GM21786 (cell line): ENCODE results near the gene NPY4R.
"Not testable (repeated sequence)": the region's sequence is repeated elsewhere in the genome, so short reads cannot be mapped to it uniquely, and the experiment has no call there.

Source experiments
- ATAC-seq: cut with Tn5 transposase; IDR thresholded peaks from one replicate; pipeline ENCODE4 v1.9.1; 2021; ENCODE audit not compliant: unreplicated experiment

Gene NPY4R, protein sequence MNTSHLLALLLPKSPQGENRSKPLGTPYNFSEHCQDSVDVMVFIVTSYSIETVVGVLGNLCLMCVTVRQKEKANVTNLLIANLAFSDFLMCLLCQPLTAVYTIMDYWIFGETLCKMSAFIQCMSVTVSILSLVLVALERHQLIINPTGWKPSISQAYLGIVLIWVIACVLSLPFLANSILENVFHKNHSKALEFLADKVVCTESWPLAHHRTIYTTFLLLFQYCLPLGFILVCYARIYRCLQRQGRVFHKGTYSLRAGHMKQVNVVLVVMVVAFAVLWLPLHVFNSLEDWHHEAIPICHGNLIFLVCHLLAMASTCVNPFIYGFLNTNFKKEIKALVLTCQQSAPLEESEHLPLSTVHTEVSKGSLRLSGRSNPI

DNA sequence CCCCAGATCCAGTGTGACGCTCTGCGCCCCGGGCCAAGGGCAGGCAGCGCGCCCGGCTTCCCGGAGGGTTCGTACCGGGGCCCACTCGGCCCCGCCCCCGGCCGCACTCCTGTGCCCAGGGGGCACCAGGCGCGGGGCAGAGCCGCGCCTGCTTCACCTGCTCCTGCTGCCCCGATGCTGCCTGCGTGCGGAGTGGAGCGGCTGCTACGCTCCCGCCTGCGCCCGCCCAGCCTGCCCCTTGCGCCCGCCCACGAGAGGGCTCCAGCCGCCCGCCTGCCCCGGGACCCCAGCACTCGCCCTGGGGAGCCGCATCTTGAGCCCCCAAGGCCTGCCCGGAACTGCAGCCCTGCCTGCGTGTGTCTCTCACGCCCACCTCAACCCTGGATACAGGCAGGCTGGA lies at the start of gene NPY4R:
Gene NPY4R (minus strand): TSS at position 194 of the 400 bp plus-strand sequence. CDS start 3,323 bp downstream, outside the sequence.
- ATAC-seq: not testable (repeated sequence)

DNA sequence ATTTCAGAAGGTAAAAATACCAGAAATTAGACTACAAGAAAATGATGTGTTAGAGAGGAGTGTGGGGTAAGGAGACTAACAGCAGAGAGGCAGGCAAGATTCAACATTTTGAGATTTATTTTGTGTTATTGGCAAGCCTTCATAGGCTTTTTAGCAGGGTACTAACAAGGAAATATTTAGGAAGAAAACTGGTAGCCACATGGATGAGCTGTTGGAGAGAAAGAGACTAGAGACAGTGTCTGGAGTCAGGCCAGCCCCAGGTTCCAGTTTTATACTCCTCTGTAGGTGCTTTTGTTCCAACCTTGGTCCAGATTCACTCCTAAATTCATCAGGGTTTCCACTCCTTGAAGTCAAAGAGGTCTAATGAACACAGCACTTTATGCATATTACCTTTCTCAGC lies 49.6 kb upstream of the NPY4R start:
- no peak for ATAC-seq

DNA sequence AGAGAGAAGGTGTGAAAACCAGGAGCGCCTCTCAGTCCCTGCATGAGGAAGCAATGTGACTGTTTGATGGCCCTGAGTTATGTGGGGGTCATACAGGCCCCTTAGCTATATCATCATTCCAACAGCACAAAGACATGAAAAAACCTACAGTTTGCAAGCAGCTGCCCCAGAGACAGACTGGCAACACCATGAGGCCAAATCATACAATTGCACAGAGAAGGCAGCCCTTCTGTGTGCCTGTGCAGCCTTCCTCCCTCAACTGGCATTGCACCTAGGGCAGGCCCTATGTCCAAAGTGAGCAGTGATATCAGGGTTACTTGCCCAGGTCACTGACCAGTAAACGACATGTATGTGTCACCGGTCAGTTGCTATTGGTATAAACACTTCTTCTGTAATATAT lies 49.1 kb upstream of the NPY4R start:
- no peak for ATAC-seq

DNA sequence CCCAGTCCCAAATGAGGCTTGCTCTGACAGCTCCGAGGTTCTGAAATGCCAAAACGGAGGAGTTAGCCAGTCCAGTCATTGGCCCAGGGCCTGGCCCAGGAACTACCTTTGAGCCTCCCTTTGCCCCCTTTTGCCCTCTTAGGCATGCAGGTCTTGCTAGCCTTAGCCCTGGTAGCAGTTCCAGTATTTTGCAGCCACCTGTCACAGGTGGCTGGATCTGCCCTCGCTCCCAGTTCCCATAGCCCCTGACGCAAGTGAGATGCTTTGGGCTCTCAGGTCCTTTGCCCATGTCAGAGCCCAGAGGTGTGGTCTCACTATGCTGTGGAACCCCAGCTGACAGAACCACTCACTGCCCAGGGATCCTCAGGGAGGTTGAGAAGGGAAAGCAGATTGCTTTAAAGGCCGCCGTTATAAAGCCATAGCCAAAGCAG lies 48.7 kb upstream of the NPY4R start:
- no peak for ATAC-seq

DNA sequence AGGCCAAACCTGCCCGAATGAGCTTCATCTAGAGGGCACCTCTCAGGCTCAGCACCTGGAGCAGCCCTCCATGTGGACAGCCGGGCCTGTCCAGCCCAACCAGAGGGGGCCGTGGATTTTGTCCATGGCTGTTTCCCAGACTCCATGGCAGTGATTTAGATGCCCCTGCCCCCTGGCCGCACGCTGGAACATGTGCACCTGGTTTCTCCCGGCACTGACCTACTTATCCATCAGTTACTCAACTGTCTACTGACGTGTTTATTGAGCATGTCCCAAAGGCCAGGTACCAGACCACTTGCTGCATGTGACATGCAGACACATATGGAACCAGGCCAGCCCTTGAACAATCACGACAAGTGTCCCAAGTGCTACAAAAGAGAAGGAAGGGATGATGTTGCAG lies 47.6 kb upstream of the NPY4R start:
- not testable (repeated sequence) for ATAC-seq

DNA sequence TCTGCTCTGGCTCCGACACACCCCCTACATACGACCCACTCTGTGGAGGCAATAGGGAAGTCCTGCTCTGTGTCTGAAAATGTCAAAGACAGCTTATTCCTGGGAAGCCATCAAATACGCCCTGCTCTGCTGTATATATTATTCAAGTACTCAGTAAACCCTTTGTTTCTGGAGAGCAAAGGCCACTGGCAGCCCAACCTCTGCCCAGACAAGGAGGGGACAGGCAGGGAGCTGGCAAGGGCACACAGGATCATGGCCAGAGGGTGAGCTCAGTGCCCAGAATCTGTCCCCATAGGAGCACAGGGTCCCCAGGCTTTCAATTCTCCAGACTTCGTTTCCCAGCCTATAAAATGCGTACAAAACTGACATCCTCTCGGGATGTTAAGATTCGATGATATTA lies 47.0 kb upstream of the NPY4R start:
- ATAC-seq: not testable (repeated sequence)

DNA sequence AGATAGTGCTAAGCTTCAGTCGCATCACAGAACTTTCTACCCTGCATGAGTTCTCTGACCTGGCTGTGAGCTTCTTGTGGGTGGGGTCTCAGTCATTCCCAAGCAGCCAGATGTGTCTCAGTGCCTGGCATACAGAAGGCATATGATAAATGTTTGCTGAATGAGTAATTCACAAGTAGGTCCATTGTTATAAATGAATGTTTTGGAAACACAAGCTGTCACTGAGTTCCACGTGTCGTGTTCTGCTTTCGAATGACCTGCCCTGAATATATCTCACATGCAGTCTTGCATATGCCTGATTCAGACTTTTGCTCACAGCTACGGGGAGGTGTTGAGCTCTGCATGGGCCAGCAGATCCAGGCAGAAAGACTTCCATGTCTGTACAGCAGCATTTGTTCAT lies 46.2 kb upstream of the NPY4R start:
- not testable (repeated sequence) for ATAC-seq

DNA sequence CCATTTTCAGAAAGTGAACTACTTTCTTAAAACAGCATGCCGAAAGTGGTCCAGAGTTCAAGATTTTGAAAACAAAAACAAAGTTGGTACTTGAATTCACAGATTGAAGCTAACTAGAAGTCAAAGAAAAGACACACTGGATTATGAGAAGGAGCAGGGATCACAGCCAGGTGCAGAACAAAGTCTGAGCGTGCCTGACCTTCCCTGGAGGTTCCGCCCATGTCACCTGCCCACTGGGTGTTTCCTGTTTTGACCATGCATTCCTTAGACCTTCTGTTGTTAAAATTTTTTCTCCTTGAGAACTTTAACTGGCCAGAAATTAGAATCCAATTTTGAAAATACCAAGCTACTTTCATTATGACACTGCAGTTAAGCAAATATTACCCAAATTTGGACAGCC lies 34.2 kb upstream of the NPY4R start:
- not testable (repeated sequence) for ATAC-seq

DNA sequence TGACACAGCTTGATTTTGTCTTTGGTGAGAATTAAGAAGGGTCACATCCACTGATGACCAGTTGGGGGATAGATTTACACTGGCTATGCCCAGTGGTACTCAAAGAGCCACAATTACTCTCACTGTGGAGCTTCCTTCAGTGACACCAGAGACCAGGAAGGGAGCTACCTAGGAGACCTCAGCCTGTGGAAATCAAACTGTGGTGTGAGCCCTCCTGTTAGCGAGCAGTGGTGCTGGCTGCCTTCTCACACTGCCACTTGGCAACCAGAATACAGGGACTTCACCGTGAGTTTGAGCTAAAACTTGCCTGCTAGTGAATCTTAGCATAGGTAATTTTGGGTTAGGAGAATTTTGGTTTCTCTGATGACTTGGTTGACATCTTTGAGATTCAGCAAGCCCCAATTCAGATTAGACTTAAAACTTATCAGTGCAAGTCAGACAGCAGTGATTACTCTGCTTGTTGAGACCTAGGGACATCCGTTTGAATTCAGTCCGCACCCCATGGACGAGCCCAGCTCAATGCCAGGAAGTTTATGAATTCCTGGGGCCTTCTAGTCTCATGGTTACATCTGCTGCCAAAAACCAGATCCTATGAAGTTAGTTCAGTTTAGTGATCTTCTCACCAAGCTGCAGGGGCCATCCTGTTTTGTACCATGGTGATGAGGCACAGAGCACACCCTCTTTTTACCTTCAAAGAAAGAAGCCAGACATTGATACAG lies 33.4 kb upstream of the NPY4R start:
- ATAC-seq: not testable (repeated sequence)

DNA sequence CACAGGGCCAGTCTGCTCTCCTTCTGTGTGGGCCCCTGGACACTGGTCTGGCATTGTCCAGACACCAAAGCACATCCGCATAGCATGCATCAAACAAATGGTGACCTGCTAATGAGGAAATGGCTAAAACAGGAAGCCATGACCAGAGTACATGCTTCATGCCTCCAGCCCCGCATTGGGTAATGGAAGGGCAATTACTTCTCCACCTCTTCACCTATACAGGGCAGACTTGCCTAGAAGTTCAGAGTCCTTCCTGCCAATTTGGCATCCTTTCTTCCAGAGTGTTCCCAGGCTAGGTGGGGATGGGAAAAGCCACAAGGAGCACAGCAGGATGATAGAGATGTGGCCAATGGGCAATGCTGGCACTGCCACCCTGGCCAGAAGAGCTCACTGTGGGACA lies 32.1 kb upstream of the NPY4R start:
- not testable (repeated sequence) for ATAC-seq

DNA sequence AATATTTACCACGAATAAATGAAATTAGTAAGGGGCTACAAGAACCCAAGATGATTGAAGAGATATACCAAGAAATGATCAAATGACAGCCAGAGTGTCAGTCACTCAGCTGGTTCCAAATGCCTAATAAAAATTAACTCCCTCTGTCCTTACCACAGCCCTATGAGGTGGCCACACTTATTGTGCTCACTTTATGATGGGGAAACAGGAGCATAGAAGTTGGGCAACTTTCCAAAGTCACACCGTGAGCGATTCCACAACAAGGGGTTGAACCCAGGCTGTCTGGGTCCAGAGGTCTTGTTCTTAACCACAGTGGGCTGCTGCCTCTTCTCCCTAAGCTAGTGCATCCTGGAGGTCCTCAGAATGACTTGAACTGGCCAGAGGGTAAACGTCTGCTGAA lies 31.6 kb upstream of the NPY4R start:
- ATAC-seq: not testable (repeated sequence)

DNA sequence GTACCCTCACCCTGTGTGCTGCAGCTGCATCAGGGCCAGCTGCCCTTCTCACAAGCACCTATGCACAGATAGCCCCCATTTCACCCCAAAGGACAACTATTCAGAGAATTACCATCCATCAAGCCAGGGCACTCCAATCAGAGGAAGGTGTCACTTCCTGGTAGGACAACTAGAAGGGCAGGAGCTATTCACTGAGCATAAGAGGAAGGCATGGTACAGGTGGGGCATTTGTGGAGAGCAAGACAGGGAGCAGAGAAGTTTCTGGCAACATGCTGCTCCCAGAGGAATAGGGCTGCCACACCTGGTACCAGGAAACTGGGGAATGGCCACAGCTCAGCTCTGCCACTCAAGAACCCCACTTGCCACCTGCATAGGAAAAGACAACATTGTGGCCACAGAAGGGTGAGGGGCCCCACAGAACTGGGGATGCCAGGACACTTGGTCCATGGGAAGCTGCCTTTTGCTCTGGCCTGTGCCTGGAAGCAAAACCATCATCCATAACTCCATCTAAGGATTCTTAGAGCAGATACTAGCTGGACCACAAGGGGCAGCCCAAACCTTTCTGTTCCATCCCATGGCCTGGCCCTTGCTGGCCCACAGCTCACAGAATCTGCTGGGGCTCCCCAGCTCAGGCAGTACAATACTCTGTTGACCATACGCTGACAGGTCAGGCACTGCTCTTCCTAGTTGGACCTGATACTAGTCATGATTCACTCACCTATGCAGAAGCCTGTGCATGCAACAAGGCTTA lies 25.8 kb upstream of the NPY4R start:
- ATAC-seq: not testable (repeated sequence)

DNA sequence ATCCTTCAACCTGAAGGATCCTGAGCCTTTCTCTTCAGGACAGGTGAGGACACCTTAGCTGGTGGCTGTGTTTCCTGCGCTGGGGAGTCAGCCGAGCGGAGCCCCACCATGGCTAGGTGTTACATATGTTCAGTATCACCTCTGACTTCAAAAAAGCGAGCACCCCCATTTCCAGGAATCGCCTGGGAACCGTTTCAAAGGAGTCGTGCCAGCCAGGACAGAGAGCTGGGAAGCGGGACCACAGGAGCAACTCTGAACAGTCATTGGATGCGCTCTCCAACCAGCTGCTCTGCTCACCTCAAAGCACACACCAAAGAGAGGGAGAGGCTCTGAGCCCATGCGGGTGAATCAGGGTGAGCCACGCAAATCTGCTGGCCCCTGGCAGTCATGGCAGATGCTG lies 24.5 kb upstream of the NPY4R start:
- not testable (repeated sequence) for ATAC-seq

DNA sequence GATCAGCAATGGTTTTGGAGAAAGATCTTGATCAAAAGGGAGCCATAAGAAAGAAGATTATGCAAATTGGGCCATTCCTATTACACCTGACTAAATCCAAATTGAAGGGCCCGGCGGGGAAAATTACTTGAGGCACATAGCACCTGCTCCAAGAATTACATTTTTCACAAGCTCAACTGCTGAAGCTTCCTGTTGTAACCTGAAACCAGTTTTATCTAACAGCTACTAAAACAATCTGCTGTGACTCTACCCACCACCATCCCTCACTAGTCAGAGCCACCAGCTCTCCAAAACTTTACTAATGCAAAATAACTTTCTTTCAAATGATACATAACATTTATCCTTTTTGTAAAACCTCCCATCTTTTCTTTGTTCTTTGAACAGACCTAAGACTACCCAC lies 20.7 kb upstream of the NPY4R start:
- not testable (repeated sequence) for ATAC-seq

DNA sequence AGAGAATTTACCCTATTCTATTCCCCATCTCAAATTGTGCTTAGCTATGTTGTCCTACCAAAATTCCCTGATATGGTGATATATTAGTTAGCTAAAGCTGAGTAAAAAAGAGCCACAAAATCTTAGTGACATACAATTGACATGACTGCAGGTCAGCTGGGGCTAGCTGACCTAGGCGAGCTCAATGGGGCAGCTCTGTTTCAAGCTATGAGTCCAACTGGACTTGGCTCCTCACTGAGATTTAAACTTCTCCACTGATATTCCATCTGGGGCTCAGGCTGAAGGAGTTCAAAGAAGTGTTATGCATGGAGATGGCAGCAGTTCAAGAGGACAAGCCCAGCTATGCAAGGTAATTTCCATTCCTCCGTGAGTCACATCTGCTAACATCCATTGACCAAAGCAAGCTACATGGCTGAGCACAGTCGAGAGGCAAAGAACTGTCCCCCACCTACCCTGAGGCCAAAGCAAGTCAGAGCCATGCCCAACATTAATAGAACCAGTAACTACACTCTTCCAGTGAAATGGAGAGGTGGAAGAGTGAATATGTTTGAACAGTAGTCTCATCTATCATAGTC lies 9.1 kb upstream of the NPY4R start:
- not testable (repeated sequence) for ATAC-seq

DNA sequence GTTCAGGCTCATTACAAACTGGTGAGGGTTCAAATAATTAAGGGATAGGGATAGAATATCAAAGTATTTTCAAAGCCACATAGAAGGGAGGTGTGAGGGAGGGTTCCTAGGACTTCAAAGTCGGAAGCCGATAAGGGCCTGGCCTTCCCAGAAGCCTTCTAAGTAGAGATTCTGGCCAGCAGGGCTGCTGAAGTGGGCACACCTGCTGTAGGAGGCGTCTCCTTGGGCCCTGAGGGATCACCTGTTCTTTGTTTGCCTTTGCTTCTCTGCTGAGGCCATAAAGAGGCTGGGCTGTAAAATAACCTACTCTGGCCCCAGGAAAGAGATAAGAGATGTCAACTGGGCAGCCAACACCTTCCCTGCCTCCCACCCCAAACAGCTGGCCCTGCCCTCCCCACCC lies 8.0 kb upstream of the NPY4R start:
- ATAC-seq: not testable (repeated sequence)

DNA sequence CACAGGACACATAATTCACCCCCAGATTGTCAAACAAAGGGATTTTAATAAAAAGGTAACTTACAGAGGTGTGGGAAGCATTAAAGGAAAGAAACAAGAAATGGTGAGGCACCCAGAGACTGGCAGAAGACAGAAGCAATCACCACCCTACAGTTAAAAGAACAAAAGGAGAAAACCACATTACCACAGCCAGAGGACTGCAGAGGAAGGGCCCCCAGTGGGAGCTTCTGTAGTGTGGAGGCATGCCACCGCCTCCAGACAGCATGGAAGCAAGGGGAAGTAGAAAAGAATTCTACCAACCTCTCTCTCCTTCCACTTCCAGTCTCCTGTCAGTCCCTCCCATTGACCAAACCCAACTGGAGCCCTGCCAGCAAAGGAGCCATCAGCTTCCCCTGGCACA lies 4.4 kb upstream of the NPY4R start:
- ATAC-seq: not testable (repeated sequence)

DNA sequence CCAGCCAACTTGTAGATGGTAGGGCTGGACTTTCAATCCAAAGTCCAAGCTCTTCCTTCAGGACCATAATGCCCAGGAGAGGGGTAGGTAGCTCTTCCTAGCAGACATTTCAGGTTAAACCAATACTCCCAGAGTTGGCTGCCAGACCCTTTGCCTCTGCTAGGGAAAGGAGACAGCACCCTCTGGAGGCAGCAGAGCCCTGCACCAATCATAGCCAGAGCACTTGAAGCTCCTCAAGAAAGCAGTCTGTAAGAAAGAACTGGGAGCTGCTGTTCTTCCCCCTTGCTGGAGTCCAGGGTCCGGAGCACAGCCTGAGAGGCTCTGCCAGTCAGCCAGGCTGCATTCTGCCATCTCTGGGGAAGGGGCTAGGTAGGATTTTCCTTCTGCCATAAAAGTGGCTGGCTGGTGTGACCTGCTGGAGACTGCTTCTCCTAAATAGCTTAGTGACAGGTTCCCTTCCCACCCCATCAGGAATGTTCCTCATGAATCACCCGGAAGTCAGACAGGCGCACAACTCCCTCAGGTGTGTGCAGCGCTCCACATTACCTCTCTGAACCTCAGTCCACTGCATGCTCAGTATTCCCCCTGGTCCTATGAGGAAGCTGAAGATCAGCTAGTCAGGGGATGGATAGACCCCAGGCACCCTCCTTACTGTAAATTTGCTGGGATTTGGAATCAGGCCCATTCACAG lies 2.5 kb upstream of the NPY4R start:
- ATAC-seq: not testable (repeated sequence)

DNA sequence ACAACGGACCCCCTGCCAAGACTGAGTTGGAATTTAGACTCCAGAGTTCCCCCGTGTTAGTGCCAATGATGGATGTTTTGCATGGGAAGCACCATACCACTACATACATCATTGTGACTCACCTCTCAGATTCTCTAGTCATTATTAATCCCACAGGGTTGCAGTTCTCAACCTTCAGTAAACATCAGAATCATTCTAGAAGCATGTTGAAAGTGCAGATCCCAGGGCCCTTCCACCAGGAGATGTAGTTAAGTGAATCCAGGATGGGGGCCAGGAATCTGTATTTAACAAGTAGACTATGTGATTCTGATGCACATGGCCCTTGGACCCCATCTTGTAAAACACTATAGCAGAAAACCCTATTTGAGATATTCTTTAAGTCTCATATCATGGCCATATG lies 2.1 kb downstream of the NPY4R start:
- ATAC-seq: not testable (repeated sequence)

DNA sequence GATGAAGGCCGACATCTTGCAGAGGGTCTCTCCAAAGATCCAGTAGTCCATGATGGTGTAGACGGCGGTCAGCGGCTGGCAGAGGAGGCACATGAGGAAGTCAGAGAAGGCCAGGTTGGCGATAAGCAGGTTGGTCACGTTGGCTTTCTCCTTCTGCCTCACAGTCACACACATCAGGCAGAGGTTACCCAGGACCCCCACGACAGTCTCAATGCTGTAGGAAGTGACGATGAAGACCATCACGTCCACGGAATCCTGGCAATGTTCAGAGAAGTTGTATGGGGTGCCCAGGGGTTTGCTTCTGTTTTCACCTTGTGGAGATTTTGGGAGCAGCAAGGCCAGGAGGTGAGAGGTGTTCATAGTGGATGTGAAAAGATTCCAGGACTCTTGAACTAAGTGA lies 3.5 kb downstream of the NPY4R start:
- ATAC-seq: not testable (repeated sequence)

DNA sequence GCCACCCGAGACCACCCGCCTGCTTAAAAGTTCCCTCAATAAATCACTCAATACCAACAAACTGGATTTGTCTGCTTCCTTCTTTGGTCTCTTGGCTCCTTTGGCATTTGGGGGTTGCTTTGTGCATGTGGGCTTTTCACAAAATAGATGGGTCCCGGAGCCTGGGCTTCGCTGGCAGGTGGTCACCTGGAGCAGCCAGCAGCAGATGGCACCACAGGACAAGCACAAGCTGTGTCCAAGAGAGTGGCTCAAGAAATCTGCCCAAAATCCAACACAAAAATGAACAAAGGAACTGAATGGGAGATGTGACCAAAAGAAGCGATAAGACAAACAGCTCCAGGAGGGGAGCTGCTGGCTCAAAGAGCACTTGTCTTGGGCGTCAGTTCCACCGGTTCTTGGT lies 6.2 kb downstream of the NPY4R start:
- not testable (repeated sequence) for ATAC-seq
